Osteoblast (primary cell): ENCODE measurements around the gene TCF7L2. TPM values are rescaled to one million over a fixed set of nuclear protein-coding genes. Genes with fewer than 3 reads are reported as not detected.

Source experiments
- DNase-seq: peaks from one replicate; pipeline ENCODE4 v3.0.0; 2011; ENCODE audit warnings: low spot score, mixed read lengths; ENCODE audit not compliant: insufficient read length; ENCODE audit errors: missing footprints
- H2AFZ ChIP-seq: 2 replicates; pipeline ENCODE4 v1.6.0; 2011; ENCODE audit warnings: mild to moderate bottlenecking, low read length
- H3K27ac ChIP-seq: 2 replicates; pipeline ENCODE4 v1.5.1; 2011; ENCODE audit warnings: mild to moderate bottlenecking, low read depth, low read length, moderate library complexity
- H3K27me3 ChIP-seq: 2 replicates; pipeline ENCODE4 v1.6.0; 2012; ENCODE audit warnings: mild to moderate bottlenecking, control low read depth, inconsistent platforms, low read length, moderate library complexity; ENCODE audit not compliant: insufficient read depth
- H3K36me3 ChIP-seq: 2 replicates; pipeline ENCODE4 v1.5.1; 2011; ENCODE audit warnings: mild to moderate bottlenecking, low read length, control low read depth, moderate library complexity; ENCODE audit not compliant: insufficient read depth
- H3K4me1 ChIP-seq: 2 replicates; pipeline ENCODE4 v1.5.1; 2011; ENCODE audit warnings: mild to moderate bottlenecking, low read length, control low read depth, moderate library complexity; ENCODE audit not compliant: insufficient read depth
- H3K4me2 ChIP-seq: 2 replicates; pipeline ENCODE4 v1.6.0; 2011; ENCODE audit warnings: mild to moderate bottlenecking, low read length; ENCODE audit not compliant: insufficient read depth
- H3K4me3 ChIP-seq: fragments of 200-600 bp; sonication (generic); 3 replicates; pipeline ENCODE4 v1.5.1; 2012; ENCODE audit warnings: mild to moderate bottlenecking, low read length, inconsistent platforms; ENCODE audit not compliant: insufficient read depth
- H3K79me2 ChIP-seq: 2 replicates; pipeline ENCODE4 v1.6.0; 2012; ENCODE audit warnings: mild to moderate bottlenecking, low read length, control low read depth, inconsistent platforms; ENCODE audit not compliant: insufficient read depth
- H3K9me3 ChIP-seq: 2 replicates; pipeline ENCODE4 v1.5.1; 2011; ENCODE audit warnings: low read depth, low read length, control low read depth
- H4K20me1 ChIP-seq: 2 replicates; pipeline ENCODE4 v1.6.0; 2012; ENCODE audit warnings: mild to moderate bottlenecking, low read length, control low read depth; ENCODE audit not compliant: insufficient read depth
- CTCF ChIP-seq: IDR thresholded peaks from 2 replicates; pipeline ENCODE4 v1.5.1; 2011; ENCODE audit warnings: mild to moderate bottlenecking, low read depth, low read length, moderate library complexity; ENCODE audit errors: extremely low read depth
- total RNA-seq: library from RNA; depleted of rRNA; stranded (reverse); fragments of >200 nt; gene quantifications from 2 replicates; pipeline ENCODE4 v1.2.3, GENCODE V29; 2012

Gene TCF7L2
- total RNA-seq, 1 donor = 9.0 TPM

- Histone ChIP-seq H3K9me3 (no peaks in the 10 kb centered on the region), H3K27me3 (no peaks in the 10 kb centered on the region), H2AFZ (no peak overlapping the region), H4K20me1 (peaks cover 46% of the 10 kb centered on the region), H3K4me1 (no peaks in the 10 kb centered on the region), H3K4me2 (no peak overlapping the region), H3K79me2 (peaks cover 30% of the 10 kb centered on the region), H3K36me3 (no peaks in the 10 kb centered on the region), H3K27ac (no peak overlapping the region), H3K4me3 (no peak overlapping the region)
- TF ChIP-seq CTCF = no peak
- no peak for DNase-seq
These were observed 46.4 kb downstream of the TCF7L2 start for GRCh38 chr10:112996462-112996861.

- H4K20me1 ChIP-seq = peaks cover 58% of the 10 kb centered on the region
- H3K79me2 ChIP-seq = peaks cover 35% of the 10 kb centered on the region
- no peak overlapping the region for H3K4me3 ChIP-seq
- no peak overlapping the region for H3K4me2 ChIP-seq
- no peak overlapping the region for H2AFZ ChIP-seq
- H3K36me3 ChIP-seq = no peaks in the 10 kb centered on the region
- DNase-seq = no peak
- no peaks in the 10 kb centered on the region for H3K4me1 ChIP-seq
- H3K9me3 ChIP-seq = no peaks in the 10 kb centered on the region
- no peak for TF ChIP-seq CTCF
- no peak overlapping the region for H3K27ac ChIP-seq
- H3K27me3 ChIP-seq = no peaks in the 10 kb centered on the region
These were observed 49.1 kb downstream of the TCF7L2 start for GRCh38 chr10:112999102-112999501.

GRCh38 chr10:113000442-113000841, 50.4 kb downstream of the TCF7L2 start:
- no peak overlapping the region for H3K4me2 ChIP-seq
- no peak for TF ChIP-seq CTCF
- H3K4me1 ChIP-seq = no peaks in the 10 kb centered on the region
- H3K36me3 ChIP-seq = no peaks in the 10 kb centered on the region
- no peak for DNase-seq
- H3K27ac ChIP-seq = no peak overlapping the region
- no peaks in the 10 kb centered on the region for H3K27me3 ChIP-seq
- peaks cover 66% of the 10 kb centered on the region for H4K20me1 ChIP-seq
- H3K79me2 ChIP-seq = peaks cover 36% of the 10 kb centered on the region
- H2AFZ ChIP-seq = no peak overlapping the region
- H3K9me3 ChIP-seq = no peaks in the 10 kb centered on the region
- H3K4me3 ChIP-seq = no peak overlapping the region

- peaks cover 35% of the 10 kb centered on the region for H3K79me2 ChIP-seq
- H3K27me3 ChIP-seq = no peaks in the 10 kb centered on the region
- no peak overlapping the region for H3K4me3 ChIP-seq
- H3K27ac ChIP-seq = no peak overlapping the region
- H3K9me3 ChIP-seq = no peaks in the 10 kb centered on the region
- H3K36me3 ChIP-seq = no peaks in the 10 kb centered on the region
- DNase-seq = no peak
- no peak overlapping the region for H3K4me2 ChIP-seq
- H3K4me1 ChIP-seq = no peaks in the 10 kb centered on the region
- no peak overlapping the region for H2AFZ ChIP-seq
- peaks cover 69% of the 10 kb centered on the region for H4K20me1 ChIP-seq
- TF ChIP-seq CTCF = no peak
These were observed 51.0 kb downstream of the TCF7L2 start for GRCh38 chr10:113000876-113001598.
